Head of caudate nucleus (tissue), 42 donors: Measurements from ENCODE around the gene GDI1.

ENCODE experiments used
- DNase-seq, 42 donors: peaks; one replicate each; pipeline versions ENCODE4 v3.0.0 to v3.0.0-alpha.2; 2020 to 2021; ENCODE audit warnings: mixed read lengths in 7 of 42
- intact Hi-C: fragments of 100-400 bp; cut with DNase I; formaldehyde crosslinking; loops from one replicate; pipeline ENCODE4 v1.15.0; 2022

The GDI1 gene

DNA sequence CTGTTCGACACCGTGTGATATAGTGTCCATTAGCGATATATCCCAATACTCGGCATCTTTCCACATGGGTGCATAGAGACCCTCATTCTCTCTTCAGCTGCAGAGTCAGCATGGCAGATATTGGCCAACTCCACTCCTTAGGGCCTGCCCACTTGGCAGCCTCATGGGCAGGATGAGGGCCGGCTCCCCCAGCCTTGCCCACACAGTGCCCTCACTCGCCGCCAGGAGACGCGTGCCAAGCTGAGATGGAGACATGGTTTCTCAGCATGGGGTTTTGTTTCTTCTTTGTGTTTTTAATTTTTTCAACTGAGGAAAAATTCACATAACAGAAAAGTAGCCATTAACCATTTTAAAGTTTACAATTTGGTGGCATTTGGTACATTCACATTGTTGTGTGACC is 15.9 kb downstream of the GDI1 start:
- DNase-seq, result peak in 33 of 42 donors; percentile 38 to 76 (median 54)
- intact Hi-C loops, result no loop called here

DNA sequence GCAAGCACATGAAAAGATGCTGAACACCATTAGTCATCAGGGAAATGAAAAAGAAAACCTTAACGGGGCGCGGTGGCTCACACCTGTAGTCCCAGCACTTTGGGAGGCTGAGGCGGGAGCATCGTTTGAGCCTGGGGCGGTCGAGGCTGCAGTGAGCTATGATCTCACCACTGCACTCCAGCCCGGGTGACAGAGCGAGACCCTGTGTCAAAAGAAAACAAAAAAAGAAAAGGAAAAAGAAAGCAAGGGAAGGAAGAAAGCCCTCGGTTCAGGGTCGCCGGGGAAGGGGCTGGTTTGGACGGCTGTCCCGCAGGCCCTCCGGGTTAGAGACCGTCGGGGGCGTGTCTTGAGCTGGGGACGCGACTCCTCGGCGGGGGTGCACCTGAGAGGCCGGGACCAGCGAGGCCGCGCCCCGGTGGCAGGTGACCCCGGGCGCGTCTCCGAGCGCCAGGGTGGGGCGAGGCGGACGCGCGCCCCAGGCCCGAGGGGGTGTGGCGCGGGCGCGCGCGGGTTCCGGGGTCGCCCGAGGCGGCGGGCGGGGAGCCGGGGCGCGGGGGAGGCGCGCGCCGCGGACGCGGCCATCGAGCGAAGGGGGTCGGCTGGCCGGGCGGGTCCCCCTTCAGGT is 20.6 kb downstream of the GDI1 start:
- intact Hi-C loops, result no loop called here
- DNase-seq, result peak in 20 of 42 donors; percentile 18 to 57 (median 40)

DNA sequence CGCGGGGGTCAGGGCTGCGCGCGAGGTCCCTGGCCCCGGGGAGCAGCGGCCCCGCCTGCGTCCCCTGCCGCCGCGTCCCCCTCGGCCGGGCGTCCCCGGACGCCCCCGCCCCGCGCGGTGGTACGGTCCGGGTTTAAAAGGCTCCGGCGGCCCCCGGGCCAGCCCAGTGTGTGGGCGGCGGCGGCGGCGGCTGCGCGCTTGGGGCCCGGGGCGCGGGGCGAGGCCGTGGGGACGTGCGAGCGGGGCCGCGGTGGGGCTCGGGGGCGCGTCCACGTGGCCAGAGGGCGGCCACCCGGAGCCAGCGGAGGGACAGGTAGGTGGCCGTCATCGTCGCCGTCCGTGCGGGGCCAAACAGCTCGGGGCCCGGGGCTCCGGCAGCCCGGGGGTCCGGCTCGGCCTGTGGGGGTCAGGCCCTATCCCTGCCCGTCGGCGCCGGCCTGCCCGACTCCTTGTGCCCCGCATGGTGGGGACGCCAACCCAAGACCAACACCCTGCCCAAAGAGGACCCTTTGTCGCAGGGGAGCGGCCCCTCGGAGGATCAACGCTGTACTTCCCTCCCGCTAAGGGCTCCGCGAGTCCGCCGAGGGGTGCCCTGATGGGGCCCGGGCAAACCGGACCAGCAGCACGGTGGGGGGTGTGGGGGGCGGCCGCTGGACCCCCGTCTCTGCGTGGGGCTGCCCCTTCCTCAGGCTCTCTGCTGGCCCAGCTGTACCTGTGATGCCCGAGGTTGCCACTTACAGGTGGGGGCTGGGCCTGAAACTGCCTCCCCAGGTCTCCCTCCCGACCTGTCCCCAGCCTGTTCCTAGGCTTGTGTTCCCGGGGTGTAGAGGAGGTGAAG is 21.4 kb downstream of the GDI1 start, which contains the start of gene PLXNA3:
Gene PLXNA3 (plus strand): TSS at position 166 of the 838 bp plus-strand sequence. CDS start 1,903 bp downstream, outside the sequence.
- peak in 32 of 42 donors; percentile 40 to 79 (median 61) for DNase-seq
- intact Hi-C loops, result no loop called here

DNA sequence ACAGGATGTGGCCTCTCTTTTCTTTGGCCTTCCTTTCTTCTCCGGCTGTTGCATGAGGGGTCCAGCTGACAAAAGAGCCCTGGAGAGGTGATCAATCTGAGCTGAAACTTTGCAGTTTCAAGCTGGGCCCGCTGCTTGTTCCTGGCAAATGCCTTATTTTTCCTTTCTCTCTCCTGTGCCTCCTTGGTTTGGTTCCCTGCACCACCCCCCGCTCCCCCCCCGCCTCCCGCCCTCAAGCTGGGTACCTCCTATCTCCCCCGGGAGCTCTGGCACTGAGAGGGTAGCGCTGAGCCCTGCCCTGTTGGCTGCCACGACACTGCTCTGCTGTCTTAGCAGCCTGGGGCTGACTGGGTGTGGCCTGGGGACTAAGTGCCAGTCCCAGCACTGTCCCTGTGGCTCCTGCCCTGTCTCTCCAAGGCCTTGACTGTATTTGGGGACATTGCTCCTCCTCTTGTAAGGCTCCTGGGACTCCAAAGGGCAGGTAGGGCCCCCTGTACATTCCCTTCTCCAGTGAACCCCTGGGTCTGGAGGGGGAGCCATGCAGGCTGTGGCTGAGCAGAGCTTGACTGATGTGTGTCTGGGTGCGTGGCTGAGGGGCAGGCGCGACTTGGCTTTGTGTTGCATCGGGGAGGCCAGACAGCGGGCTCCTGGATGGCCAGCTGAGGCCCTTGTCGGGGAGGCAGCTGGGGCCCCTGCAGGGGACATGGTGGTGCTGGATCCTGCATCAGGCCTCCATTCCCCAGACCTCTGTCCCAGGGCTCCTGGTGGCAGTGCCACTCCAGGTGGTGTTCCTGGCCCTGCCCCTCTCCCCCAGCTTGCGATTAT is 22.2 kb downstream of the GDI1 start:
- intact Hi-C loops, result no loop called here
- DNase-seq, result peak in 13 of 42 donors; percentile 16 to 51 (median 35)

DNA sequence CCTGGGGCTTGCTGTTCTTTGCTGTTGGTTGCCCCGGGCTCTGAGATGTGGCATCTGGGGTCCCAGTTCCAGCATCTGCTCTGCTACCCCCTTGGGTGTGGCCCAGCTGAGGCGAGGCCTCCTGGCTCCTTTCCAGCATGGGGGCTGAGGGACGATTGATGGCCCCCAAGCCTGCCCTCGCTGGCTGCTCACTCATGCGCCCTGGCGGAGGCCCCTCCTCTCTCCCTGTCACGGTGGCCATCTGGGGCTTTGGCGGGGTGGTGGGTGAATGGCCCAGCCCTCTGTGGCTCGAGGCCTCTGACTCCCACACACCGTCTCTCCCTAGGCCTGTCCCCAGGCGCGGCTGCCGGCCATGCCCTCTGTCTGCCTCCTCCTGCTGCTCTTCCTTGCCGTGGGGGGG is 22.9 kb downstream of the GDI1 start:
- intact Hi-C loops, result no loop called here
- DNase-seq, result no peak

DNA sequence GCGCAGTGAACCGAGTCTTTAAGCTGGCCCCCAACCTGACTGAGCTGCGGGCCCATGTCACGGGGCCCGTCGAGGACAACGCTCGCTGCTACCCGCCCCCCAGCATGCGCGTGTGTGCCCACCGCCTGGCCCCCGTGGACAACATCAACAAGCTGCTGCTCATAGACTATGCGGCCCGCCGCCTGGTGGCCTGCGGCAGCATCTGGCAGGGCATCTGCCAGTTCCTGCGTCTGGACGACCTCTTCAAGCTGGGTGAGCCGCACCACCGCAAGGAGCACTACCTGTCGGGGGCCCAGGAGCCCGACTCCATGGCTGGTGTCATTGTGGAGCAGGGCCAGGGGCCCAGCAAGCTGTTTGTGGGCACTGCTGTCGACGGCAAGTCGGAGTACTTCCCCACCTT is 23.4 kb downstream of the GDI1 start:
- DNase-seq, result peak in 3 of 42 donors; percentile 19 to 53 (median 47)
- intact Hi-C loops, result no loop called here

DNA sequence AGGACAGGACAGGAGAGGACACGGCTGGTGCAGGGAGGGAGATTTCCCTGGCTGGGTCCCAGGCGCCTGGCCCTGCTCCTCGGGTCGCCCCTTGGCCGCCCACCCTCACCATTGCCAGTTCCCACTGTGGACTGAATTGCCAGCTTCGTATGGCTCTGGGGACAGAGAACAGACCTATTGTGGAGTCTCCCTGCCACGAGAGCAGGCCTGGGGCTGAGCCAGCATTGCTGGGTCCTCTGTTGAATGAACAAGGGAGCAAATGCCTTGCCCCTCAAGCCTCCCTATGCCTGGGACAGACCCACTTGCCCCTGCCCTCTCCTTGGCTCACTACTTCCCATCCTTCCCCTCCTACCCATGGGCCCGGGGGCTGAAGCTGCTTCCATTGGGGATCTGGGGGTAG is 25.4 kb downstream of the GDI1 start:
- DNase-seq, result peak in 23 of 42 donors; percentile 35 to 74 (median 59)
- intact Hi-C loops, result no loop called here

DNA sequence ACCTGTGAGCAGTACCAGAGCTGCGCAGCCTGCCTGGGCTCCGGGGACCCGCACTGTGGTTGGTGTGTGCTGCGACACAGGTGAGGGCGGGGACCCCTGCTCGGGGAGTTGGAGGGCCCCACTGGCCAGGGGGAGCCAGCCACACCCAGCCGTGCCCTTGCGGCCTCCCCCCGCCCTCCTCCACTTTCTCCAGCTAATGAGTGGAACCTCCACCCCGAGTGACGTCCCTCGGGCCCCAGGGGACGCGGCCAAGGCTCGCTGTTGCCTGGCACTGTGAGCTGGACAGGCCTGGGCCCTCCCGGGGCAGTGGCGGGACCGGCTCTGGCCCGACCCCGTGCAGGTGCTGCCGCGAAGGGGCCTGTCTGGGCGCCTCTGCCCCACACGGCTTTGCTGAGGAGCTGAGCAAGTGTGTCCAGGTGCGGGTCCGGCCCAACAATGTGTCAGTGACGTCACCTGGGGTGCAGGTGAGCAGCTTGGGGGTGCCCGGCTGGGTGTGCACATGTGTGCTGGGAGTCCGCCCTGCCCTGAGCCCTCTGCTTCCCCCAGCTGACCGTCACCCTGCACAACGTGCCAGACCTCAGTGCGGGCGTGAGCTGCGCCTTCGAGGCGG is 26.8 kb downstream of the GDI1 start:
- intact Hi-C loops, result no loop called here
- no peak for DNase-seq

DNA sequence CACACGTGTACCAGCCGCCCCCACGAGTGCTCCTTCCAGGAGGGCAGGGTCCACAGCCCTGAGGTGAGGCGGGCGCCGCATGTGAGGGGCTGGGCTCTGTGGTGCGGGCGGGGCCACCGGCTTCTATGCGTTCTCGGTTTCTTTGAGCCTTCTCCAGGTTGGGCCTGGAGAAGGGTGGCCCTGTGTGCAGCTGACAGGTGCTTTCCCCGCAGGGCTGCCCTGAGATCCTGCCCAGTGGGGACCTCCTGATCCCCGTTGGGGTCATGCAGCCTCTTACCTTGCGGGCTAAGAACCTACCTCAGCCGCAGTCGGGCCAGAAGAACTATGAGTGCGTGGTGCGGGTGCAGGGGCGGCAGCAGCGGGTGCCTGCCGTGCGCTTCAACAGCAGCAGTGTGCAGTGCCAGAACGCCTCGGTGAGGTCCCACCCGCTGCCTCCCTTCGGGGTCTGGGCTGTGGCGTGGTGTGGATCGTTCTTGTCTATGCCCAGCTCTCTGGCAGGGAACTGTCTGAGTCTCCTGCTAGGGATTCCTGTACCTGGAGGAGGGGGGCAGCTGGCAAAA is 27.9 kb downstream of the GDI1 start:
- peak in 1 of 42 donors; percentile 31 for DNase-seq
- intact Hi-C loops, result no loop called here

DNA sequence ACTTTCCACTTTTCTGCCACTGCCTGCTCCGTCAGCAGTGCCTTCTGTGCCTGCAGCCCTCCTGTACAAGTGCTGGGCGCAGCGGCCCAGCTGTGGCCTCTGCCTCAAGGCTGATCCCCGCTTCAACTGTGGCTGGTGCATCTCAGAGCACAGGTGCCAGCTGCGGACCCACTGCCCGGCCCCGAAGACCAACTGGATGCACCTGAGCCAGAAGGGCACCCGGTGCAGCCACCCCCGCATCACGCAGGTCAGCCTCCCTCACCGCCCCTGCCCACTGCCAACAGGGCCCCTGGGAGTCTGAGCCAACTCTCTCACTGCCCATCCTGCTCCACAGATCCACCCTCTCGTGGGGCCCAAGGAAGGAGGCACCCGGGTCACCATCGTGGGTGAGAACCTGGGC is 28.6 kb downstream of the GDI1 start:
- DNase-seq, result no peak
- intact Hi-C loops, result no loop called here

DNA sequence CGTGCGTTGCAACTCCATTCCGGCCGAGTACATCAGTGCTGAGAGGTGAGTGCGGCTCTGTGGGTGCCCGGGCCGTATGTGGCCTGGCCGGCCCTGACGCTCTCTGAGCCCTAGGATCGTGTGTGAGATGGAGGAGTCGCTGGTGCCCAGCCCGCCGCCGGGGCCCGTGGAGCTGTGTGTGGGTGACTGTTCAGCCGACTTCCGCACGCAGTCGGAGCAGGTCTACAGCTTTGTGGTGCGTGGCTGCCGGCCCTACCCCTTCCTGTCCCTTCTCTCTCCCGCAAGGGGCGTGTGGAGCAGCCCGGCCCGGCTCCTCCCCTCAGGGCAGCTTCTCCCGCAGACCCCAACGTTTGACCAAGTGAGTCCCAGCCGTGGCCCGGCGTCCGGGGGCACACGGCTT is 29.1 kb downstream of the GDI1 start:
- no peak for DNase-seq
- intact Hi-C loops, result no loop called here

DNA sequence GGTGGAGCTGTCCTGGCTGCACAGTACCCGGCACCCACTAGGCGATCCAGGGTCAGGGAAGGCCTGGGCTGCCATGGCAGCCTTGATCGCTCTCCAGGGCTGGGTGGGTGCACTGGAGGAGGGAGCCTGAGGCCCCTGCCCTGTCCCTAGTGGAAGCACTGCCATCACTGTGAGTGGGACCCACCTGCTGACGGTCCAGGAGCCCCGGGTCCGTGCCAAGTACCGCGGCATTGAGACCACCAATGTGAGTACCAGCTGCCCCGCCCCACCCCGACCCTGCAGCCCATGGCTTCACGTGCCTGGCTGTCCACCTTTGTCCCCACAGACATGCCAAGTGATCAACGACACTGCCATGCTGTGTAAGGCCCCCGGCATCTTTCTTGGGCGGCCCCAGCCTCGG is 30.0 kb downstream of the GDI1 start:
- no peak for DNase-seq
- intact Hi-C loops, result no loop called here

DNA sequence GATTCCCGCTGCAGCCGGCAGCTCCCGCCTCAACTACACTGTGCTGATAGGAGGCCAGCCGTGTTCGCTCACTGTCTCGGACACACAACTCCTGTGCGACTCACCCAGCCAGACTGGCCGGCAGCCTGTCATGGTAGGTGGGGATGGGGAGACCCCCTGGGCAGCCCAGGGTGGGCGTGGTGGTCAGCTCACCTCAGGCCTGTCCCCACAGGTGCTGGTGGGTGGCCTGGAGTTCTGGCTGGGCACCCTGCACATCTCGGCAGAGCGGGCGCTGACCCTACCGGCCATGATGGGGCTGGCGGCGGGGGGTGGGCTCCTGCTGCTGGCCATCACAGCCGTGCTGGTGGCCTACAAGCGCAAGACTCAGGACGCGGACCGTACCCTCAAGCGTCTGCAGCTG is 30.6 kb downstream of the GDI1 start:
- no peak for DNase-seq
- intact Hi-C loops, result no loop called here

DNA sequence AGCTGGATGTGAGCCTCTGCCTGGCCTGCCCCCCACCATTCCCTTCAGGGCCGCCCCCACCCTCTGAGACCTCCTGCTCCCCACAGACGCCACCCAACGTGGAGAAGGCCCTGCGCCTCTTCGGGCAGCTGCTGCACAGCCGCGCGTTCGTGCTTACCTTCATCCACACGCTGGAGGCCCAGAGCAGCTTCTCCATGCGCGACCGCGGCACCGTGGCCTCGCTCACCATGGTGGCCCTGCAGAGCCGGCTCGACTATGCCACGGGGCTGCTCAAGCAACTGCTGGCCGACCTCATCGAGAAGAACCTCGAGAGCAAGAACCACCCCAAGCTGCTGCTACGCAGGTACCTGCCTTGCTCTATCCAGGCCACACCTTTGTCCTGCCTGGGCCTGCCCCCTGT is 31.3 kb downstream of the GDI1 start:
- intact Hi-C loops, result no loop called here
- no peak for DNase-seq

DNA sequence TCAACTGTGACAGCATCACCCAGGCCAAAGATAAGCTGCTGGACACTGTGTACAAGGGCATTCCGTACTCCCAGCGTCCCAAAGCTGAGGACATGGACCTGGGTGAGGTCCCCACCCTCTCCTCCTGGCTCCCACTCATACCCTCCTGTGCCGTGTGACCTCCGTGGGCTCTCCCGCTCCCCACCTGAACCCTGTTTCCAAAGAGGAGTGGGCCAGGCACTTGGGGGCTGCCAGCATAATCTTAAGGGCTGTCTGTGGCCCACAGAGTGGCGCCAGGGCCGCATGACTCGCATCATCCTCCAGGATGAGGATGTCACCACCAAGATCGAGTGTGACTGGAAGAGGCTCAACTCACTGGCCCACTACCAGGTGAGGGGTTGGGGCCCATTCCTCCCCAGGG is 32.2 kb downstream of the GDI1 start:
- no peak for DNase-seq
- intact Hi-C loops, result no loop called here

DNA sequence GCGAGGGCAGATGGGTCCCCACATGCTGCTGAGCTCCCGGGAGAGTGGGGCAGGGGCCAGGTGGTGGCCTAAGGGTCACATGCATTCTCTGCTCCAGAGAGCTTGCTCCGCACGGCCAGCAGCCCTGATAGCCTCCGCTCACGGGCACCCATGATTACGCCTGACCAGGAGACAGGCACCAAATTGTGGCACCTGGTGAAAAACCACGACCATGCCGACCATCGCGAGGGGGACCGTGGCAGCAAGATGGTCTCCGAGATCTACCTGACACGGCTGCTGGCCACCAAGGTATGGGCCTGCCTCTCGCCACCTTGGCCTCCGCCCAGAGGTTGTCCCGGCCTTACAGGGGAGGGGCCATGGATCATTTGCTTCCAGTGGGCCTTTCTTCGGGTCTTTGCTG is 32.9 kb downstream of the GDI1 start:
- intact Hi-C loops, result no loop called here
- no peak for DNase-seq

DNA sequence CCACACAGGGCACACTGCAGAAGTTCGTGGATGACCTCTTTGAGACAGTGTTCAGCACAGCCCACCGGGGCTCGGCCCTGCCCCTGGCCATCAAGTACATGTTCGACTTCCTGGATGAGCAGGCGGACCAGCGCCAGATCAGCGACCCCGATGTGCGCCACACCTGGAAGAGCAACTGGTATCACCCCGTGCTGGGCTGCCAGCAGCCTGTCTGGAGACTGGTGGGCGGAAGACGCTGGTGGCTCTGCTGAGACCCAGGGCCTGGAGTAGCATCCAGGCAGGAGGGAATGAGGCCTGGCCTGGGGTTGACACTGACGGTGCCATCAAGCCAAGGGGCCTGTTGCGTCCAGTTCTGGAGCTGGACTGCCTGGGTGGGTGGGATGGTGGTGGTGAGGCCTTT is 33.5 kb downstream of the GDI1 start:
- intact Hi-C loops, result no loop called here
- DNase-seq, result no peak

DNA sequence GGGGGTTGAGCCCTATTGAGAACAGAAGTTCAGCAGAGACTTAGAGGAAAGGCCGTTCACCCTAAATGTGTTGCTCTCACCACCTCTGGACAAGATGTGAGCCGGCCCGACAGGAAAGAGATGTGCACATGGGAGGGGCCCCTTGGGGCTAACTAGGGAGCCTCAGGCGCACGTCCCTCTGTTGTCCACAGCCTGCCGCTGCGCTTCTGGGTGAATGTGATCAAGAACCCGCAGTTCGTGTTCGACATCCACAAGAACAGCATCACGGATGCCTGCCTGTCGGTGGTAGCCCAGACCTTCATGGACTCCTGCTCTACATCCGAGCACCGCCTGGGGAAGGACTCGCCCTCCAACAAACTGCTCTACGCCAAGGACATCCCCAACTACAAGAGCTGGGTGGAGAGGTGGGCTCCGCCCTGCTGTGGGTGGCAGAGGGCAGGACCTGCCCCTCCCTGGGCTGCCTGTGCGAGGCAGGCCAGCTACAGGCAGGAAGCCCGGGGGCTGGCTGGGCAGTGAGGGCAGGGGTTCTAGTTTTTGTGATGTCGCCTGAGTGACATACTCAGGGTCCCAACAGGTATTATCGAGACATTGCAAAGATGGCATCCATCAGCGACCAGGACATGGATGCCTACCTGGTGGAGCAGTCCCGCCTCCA is 34.1 kb downstream of the GDI1 start:
- intact Hi-C loops, result no loop called here
- no peak for DNase-seq
